Measurements from ENCODE around the gene GADD45G. TPM values are rescaled to one million over a fixed set of nuclear protein-coding genes. Genes with fewer than 3 reads are reported as not detected.

Gene GADD45G
- polyA plus RNA-seq, 3 donors = 1.1 to 9.0 (median 1.3) TPM

GRCh38 chr9:89588271-89588879, 16.4 kb upstream of the GADD45G start:
- Histone ChIP-seq H3K27me3 (ENCODE audit: control insufficient read depth in 2 of 2, insufficient read depth in 2 of 2, low read length in 2 of 2) (no peaks in the 10 kb centered on the region), H3K4me1 (ENCODE audit: control insufficient read depth in 1 of 2, insufficient read depth in 2 of 2, low read length in 2 of 2) (no peaks in the 10 kb centered on the region), H3K4me3 (replicated peaks in 1 of 3; ENCODE audit: low read depth in 2 of 3, low read length in 3 of 3) (no peak overlapping the region), H3K9ac (ENCODE audit: insufficient read depth, low read length, poor library complexity, severe bottlenecking) (no peak overlapping the region), H4K20me1 (ENCODE audit: insufficient read depth, low read length) (no peaks in the 10 kb centered on the region), H3K27ac (ENCODE audit: low read depth in 1 of 2, low read length in 2 of 2) (no peak overlapping the region), H3K36me3 (replicated peaks in 1 of 2; ENCODE audit: control insufficient read depth in 1 of 2, insufficient read depth in 2 of 2, low read length in 2 of 2) (no peaks in the 10 kb centered on the region), H2AFZ (ENCODE audit: insufficient read depth, low read depth, low read length, poor library complexity, severe bottlenecking) (no peak overlapping the region), H3K9me3 (replicated peaks in 1 of 2; ENCODE audit: control insufficient read depth in 1 of 2, insufficient read depth in 1 of 2, low read length in 2 of 2) (no peaks in the 10 kb centered on the region), H3K79me2 (ENCODE audit: insufficient read depth, low read length) (no peaks in the 10 kb centered on the region), H3K4me2 (replicated peaks; ENCODE audit: extremely low read depth, low read length, poor library complexity, severe bottlenecking) (no peak overlapping the region)
- Mint-ChIP-seq H3K27ac (no peak overlapping the region), H3K27me3 (ENCODE audit: low read depth in 3 of 3) (peaks cover 6 to 13% (median 8%) of the 10 kb centered on the region in 3 donors), H3K4me1 (no peaks in the 10 kb centered on the region), H3K4me3 (no peak overlapping the region), H3K36me3 (no peaks in the 10 kb centered on the region), H3K9me3 (peaks cover 3 to 10% (median 6%) of the 10 kb centered on the region in 7 donors)
- DNase-seq = no peak
- no peak for TF ChIP-seq CTCF (IDR thresholded peaks at IDR 0.05)
- intact Hi-C loops (cut with micrococcal nuclease) = no loop called here
- 95% methylated on average over 6 of the region's 6 CpGs for WGBS (ENCODE audit: insufficient coverage)

GRCh38 chr9:89590415-89590814, 14.4 kb upstream of the GADD45G start:
- Histone ChIP-seq H3K27ac (ENCODE audit: low read depth in 1 of 2, low read length in 2 of 2) (no peak overlapping the region), H3K79me2 (ENCODE audit: insufficient read depth, low read length) (no peaks in the 10 kb centered on the region), H3K4me1 (ENCODE audit: control insufficient read depth in 1 of 2, insufficient read depth in 2 of 2, low read length in 2 of 2) (no peaks in the 10 kb centered on the region), H3K9me3 (replicated peaks in 1 of 2; ENCODE audit: control insufficient read depth in 1 of 2, insufficient read depth in 1 of 2, low read length in 2 of 2) (no peaks in the 10 kb centered on the region), H3K9ac (ENCODE audit: insufficient read depth, low read length, poor library complexity, severe bottlenecking) (no peak overlapping the region), H3K4me3 (replicated peaks in 1 of 3; ENCODE audit: low read depth in 2 of 3, low read length in 3 of 3) (no peak overlapping the region), H3K27me3 (ENCODE audit: control insufficient read depth in 2 of 2, insufficient read depth in 2 of 2, low read length in 2 of 2) (no peaks in the 10 kb centered on the region), H3K4me2 (replicated peaks; ENCODE audit: extremely low read depth, low read length, poor library complexity, severe bottlenecking) (no peak overlapping the region), H2AFZ (ENCODE audit: insufficient read depth, low read depth, low read length, poor library complexity, severe bottlenecking) (no peak overlapping the region), H3K36me3 (replicated peaks in 1 of 2; ENCODE audit: control insufficient read depth in 1 of 2, insufficient read depth in 2 of 2, low read length in 2 of 2) (no peaks in the 10 kb centered on the region), H4K20me1 (ENCODE audit: insufficient read depth, low read length) (no peaks in the 10 kb centered on the region)
- intact Hi-C loops (cut with micrococcal nuclease) = no loop called here
- no peak overlapping the region for H3K4me3 Mint-ChIP-seq
- no peaks in the 10 kb centered on the region for H3K9me3 Mint-ChIP-seq
- no peaks in the 10 kb centered on the region for H3K36me3 Mint-ChIP-seq
- no peak for TF ChIP-seq CTCF (IDR thresholded peaks at IDR 0.05)
- H3K27ac Mint-ChIP-seq = no peak overlapping the region
- no peak for DNase-seq
- H3K4me1 Mint-ChIP-seq = peaks cover 2% of the 10 kb centered on the region
- no CpG with 5 or more reads among the region's 2 CpGs for WGBS (ENCODE audit: insufficient coverage)
- peaks cover 7 to 9% (median 8%) of the 10 kb centered on the region in 3 donors for H3K27me3 Mint-ChIP-seq (ENCODE audit: low read depth in 3 of 3)
